Upper lobe of left lung (tissue), 6 donors: ENCODE measurements around the gene PSMA7. TPM values are rescaled to one million over a fixed set of nuclear protein-coding genes. Genes with fewer than 3 reads are reported as not detected.

Source experiments
- ATAC-seq, 2 donors: fragments of 200-7000 bp; cut with Tn5 transposase; one replicate each; pipeline ENCODE4 v1.9.1; 2022; ENCODE audit warnings: mild to moderate bottlenecking in 2 of 2, moderate library complexity in 2 of 2; ENCODE audit not compliant: low FRiP score in 2 of 2
- DNase-seq, 2 donors: peaks; one replicate each; pipeline ENCODE4 v3.0.0-alpha.2; 2019 to 2020
- H3K27ac ChIP-seq, 4 donors: fragments of 200-600 bp; sonication (generic); one replicate each; pipeline ENCODE4 v1.5.1; 2016 to 2019
- H3K27me3 ChIP-seq, 4 donors: fragments of 200-600 bp; sonication (generic); one replicate each; pipeline ENCODE4 v1.5.1; 2017 to 2019
- H3K36me3 ChIP-seq, 4 donors: fragments of 200-600 bp; sonication (generic); one replicate each; pipeline ENCODE4 v1.5.1; 2016 to 2019
- H3K4me1 ChIP-seq, 4 donors: fragments of 200-600 bp; sonication (generic); one replicate each; pipeline ENCODE4 v1.5.1; 2018 to 2019
- H3K4me3 ChIP-seq, 4 donors: fragments of 200-600 bp; sonication (generic); one replicate each; pipeline ENCODE4 v1.5.1; 2017 to 2019; ENCODE audit warnings: mild to moderate bottlenecking in 2 of 4, moderate library complexity in 1 of 4
- H3K9me3 ChIP-seq, 4 donors: fragments of 200-600 bp; sonication (generic); one replicate each; pipeline ENCODE4 v1.5.1; 2018 to 2019
- EP300 ChIP-seq, 4 donors: sonication (generic); formaldehyde crosslinking; IDR thresholded peaks; one replicate each; pipeline ENCODE4 v1.5.1; 2017; ENCODE audit warnings: antibody characterized with exemption in 4 of 4, control low read depth in 2 of 4
- POLR2A ChIP-seq, 4 donors: fragments of 450-650 bp; IDR thresholded peaks; one replicate each; pipeline ENCODE4 v1.5.1; 2016 to 2017; ENCODE audit warnings: antibody characterized with exemption in 4 of 4, mild to moderate bottlenecking in 2 of 4
- POLR2AphosphoS5 ChIP-seq, 2 donors: sonication (generic); formaldehyde crosslinking; IDR thresholded peaks; one replicate each; pipeline ENCODE4 v1.5.1; 2017; ENCODE audit warnings: antibody characterized with exemption in 2 of 2
- WGBS, 2 donors: methylation state at CpG; one replicate each; pipeline ENCODE4 v1.1.5; 2017 to 2018; 5-methylcytosine and 5-hydroxymethylcytosine counted together
- total RNA-seq, 6 donors: library from RNA; depleted of rRNA in 4 of 6; stranded (reverse); fragments of >200 nt in 4 of 6; gene quantifications; one replicate each; pipeline versions ENCODE4 v1.1.0 to v1.2.1, GENCODE V29; 2016 to 2021
- TF ChIP-seq, protein P1 (sequence below), 6 experiments: fragments of 450-650 bp in 4 of 6; fragments of 200-600 bp in 2 of 6; sonication (generic) in 2 of 6; IDR thresholded peaks; one replicate each; pipeline ENCODE4 v1.5.1; 2016 to 2019; ENCODE audit warnings: antibody characterized with exemption in 6 of 6
- donor health status: DM: no; HTN: no; CAD: no; lungs with moderate emphysema.
- donor health status: DM: no; HTN: yes; CAD: no; lungs with severe emphysema.

PSMA7 gene
- total RNA-seq, 6 donors from 2014 or later, result 186 to 317 (median 240) TPM

DNA sequence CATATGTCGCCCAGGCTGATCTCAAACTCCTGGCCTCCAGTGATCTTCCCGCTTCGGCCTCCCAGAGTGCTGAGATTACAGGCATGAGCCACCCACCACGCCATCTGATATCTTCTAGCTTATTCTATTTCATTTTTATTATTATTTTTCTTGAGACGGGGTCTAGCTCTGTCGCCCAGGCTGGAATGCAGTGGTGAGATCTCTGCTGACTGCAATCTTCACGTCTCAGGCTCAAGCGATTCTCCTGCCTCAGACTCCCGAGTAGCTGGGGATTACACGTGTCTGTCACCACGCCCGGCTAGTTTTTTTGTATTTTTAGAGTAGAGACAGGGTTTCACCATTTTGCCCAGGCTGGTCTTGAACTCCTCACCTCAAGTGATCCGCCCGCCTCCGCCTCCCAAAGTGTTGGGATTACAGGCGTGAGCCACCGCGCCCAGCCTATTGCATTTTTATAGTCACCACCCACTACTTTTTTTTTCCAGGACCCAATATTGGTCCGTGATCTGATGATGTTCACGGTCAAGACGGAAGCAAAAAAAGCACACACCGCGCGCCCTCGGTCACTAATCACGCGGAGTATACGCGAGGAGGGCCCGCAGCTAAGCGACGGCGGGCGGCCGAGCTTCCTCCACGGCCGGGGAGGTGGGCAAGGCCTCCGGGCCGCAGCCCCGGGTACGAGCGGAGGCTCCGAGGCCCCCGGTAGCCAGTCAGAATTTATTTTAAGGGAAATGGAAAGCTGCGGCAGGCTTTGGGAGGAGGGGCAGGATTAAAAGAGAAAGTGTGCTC, 22.0 kb downstream of the PSMA7 start:
- peak in 1 of 2 donors; percentile 52 for DNase-seq
- Histone ChIP-seq H3K4me1 (peaks cover 17 to 23% (median 19%) of the 10 kb centered on the region in 4 donors), H3K27me3 (peaks cover 0 to 7% (median 0%) of the 10 kb centered on the region in 4 donors), H3K27ac (peak overlapping the region; percentile 90 to 97 (median 94)), H3K9me3 (no peaks in the 10 kb centered on the region), H3K36me3 (peaks cover 9 to 19% (median 11%) of the 10 kb centered on the region in 4 donors), H3K4me3 (peak overlapping the region; percentile 47 to 99 (median 91))
- 20 to 21% methylated on average over 38 to 45 of the region's 45 CpGs for WGBS, 2 donors
- TF ChIP-seq POLR2AphosphoS5 (IDR thresholded peaks at IDR 0.05) (peak; percentile 4 to 32), POLR2A (IDR thresholded peaks at IDR 0.05) (peak in 1 of 4 donors; percentile 58), EP300 (IDR thresholded peaks at IDR 0.05) (no peak)
- TF ChIP-seq, protein P1, sequence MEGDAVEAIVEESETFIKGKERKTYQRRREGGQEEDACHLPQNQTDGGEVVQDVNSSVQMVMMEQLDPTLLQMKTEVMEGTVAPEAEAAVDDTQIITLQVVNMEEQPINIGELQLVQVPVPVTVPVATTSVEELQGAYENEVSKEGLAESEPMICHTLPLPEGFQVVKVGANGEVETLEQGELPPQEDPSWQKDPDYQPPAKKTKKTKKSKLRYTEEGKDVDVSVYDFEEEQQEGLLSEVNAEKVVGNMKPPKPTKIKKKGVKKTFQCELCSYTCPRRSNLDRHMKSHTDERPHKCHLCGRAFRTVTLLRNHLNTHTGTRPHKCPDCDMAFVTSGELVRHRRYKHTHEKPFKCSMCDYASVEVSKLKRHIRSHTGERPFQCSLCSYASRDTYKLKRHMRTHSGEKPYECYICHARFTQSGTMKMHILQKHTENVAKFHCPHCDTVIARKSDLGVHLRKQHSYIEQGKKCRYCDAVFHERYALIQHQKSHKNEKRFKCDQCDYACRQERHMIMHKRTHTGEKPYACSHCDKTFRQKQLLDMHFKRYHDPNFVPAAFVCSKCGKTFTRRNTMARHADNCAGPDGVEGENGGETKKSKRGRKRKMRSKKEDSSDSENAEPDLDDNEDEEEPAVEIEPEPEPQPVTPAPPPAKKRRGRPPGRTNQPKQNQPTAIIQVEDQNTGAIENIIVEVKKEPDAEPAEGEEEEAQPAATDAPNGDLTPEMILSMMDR (IDR thresholded peaks at IDR 0.05), result no peak
- ATAC-seq, result peak in 1 of 2 donors; percentile 34

- peaks cover 0 to 7% (median 0%) of the 10 kb centered on the region in 4 donors for H3K27me3 ChIP-seq
- WGBS, 2 donors, result 93 to 94% methylated on average over 5 of the region's 5 CpGs
- peaks cover 17 to 23% (median 19%) of the 10 kb centered on the region in 4 donors for H3K4me1 ChIP-seq
- DNase-seq, result no peak
- peaks cover 4 to 10% (median 4%) of the 10 kb centered on the region in 4 donors for H3K36me3 ChIP-seq
- peak overlapping the region; percentile 33 to 97 (median 92) for H3K27ac ChIP-seq
- ATAC-seq, result no peak
- no peak overlapping the region for H3K4me3 ChIP-seq
- no peaks in the 10 kb centered on the region for H3K9me3 ChIP-seq
- TF ChIP-seq, protein P1 (IDR thresholded peaks at IDR 0.05), result no peak
- TF ChIP-seq EP300 (IDR thresholded peaks at IDR 0.05), result no peak
- no peak for TF ChIP-seq POLR2A (IDR thresholded peaks at IDR 0.05)
- no peak for TF ChIP-seq POLR2AphosphoS5 (IDR thresholded peaks at IDR 0.05)
Measured at GRCh38 chr20:62120365-62120762, 22.8 kb downstream of the PSMA7 start.

DNA sequence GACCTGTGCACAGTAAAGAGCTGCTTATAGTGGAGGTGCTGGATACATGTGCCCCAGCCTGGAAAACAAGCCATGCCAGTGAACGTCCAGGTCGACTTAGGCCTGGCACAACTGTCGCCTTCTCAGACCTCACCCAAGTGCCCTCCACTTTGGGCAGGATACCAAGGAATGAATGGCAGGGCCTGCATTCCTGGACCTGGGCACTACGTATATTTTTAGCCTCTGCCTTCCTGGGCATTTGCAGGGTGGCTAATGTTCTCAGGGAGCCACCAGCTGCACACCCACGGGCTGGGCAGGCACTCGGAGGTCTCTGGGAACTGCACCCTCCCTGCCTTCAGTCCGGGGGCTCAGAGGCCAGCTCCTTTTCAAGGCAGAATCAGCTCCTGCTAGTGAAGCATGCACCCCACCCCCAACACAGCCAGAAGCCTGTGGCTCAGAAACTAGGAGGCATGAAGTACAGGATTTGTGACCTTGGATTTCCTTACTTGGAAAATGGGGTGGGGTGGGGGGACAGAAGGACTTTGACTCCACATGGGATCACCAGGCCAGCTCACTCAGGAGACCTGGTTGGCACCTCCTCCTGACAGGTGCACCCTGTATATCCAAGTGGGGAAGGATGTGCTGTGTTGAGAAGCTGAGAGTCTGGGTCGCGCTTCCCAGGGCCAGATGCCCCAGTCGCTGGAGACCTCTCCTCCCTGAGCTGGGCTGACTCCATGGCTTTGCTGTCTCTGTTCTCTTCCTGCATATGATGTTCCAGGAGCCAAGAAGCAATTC, 23.4 kb downstream of the PSMA7 start:
- no peak overlapping the region for H3K4me3 ChIP-seq
- peak in 1 of 2 donors; percentile 32 for ATAC-seq
- DNase-seq, result peak in 1 of 2 donors; percentile 80
- H3K36me3 ChIP-seq, result peaks cover 0 to 5% (median 0%) of the 10 kb centered on the region in 4 donors
- peaks cover 0 to 7% (median 0%) of the 10 kb centered on the region in 4 donors for H3K27me3 ChIP-seq
- peak overlapping the region; percentile 17 to 97 (median 46) for H3K27ac ChIP-seq
- TF ChIP-seq, protein P1 (IDR thresholded peaks at IDR 0.05), result no peak
- TF ChIP-seq EP300 (IDR thresholded peaks at IDR 0.05), result peak in 1 of 4 donors; percentile 6
- TF ChIP-seq POLR2AphosphoS5 (IDR thresholded peaks at IDR 0.05), result no peak
- TF ChIP-seq POLR2A (IDR thresholded peaks at IDR 0.05), result peak in 1 of 4 donors; percentile 20
- H3K9me3 ChIP-seq, result peaks cover 0 to under 1% (median 0%) of the 10 kb centered on the region in 4 donors
- H3K4me1 ChIP-seq, result peaks cover 17 to 23% (median 19%) of the 10 kb centered on the region in 4 donors
- 78 to 82% methylated on average over 5 to 10 of the region's 10 CpGs for WGBS, 2 donors

DNA sequence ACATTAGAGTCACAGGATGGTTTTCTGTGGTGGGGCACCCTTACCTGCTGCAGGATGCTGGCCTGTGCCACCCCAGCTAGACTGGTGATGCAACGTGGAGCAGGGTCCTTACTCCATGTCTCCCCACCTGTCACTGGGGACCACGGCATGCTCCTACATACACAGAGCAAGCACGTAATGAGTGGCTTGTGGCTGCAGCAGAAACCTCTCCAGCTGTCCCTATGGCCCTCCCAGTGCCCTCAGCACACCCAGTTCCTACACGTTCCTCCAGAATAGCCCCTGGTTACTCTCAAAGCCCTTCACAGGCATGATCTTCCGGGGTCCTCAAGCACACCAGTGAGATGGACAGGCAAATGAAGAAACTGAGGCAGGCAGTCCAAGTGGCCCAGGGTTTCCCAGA, 24.1 kb downstream of the PSMA7 start:
- Histone ChIP-seq H3K4me3 (no peak overlapping the region), H3K27ac (peak overlapping the region in 2 of 4 donors; percentile 33 to 97), H3K9me3 (peaks cover 0 to 5% (median 0%) of the 10 kb centered on the region in 4 donors), H3K27me3 (peaks cover 0 to 7% (median 0%) of the 10 kb centered on the region in 4 donors), H3K36me3 (no peaks in the 10 kb centered on the region), H3K4me1 (peaks cover 14 to 22% (median 15%) of the 10 kb centered on the region in 4 donors)
- TF ChIP-seq, protein P1 (IDR thresholded peaks at IDR 0.05), result no peak
- TF ChIP-seq EP300 (IDR thresholded peaks at IDR 0.05), result no peak
- TF ChIP-seq POLR2AphosphoS5 (IDR thresholded peaks at IDR 0.05), result no peak
- no peak for TF ChIP-seq POLR2A (IDR thresholded peaks at IDR 0.05)
- 73 to 77% methylated on average over 3 to 5 of the region's 5 CpGs for WGBS, 2 donors
- DNase-seq (no peak), ATAC-seq (no peak)
